ENCODE results near the gene CHAC1.

CHAC1 gene

DNA sequence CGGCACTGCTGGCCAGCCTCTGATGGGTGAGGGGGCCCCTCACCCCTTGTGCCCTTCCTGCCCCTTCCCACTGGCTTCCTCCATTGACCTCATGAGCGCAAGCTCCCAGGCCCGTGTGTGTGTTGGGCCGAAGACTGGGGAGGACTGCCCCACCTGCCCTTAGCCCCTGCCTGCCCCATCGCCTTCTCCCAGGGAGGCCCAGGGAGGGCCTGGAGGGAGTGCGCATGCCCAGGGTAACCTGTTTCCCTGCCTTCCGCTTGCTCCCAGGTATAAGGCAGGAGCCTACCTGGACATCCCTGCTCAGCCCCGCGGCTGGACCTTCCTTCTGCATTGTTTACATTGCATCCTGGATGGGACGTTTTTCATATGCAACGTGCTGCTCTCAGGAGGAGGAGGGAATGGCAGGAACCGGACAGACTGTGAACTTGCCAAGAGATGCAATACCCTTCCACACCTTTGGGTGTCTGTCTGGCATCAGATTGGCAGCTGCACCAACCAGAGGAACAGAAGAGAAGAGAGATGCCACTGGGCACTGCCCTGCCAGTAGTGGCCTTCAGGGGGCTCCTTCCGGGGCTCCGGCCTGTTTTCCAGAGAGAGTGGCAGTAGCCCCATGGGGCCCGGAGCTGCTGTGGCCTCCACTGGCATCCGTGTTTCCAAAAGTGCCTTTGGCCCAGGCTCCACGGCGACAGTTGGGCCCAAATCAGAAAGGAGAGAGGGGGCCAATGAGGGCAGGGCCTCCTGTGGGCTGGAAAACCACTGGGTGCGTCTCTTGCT is 15.3 kb upstream of the CHAC1 start:
- Histone ChIP-seq H3K27me3 (ENCODE audit: insufficient read depth, low read length) (peaks cover 4% of the 10 kb centered on the region), H3K4me3 (ENCODE audit: low read depth, low read length) (no peak overlapping the region), H3K79me1 (ENCODE audit: low read length) (peaks cover 5% of the 10 kb centered on the region), H4K12ac (ENCODE audit: low read depth, low read length) (no peak overlapping the region), H2BK12ac (ENCODE audit: low read length) (no peak overlapping the region), H3K27ac (ENCODE audit: low read depth, low read length) (no peak overlapping the region), H3K14ac (ENCODE audit: low read length) (no peak overlapping the region), H2BK5ac (ENCODE audit: low read depth, low read length, poor library complexity) (no peak overlapping the region), H3K4ac (ENCODE audit: low read depth, low read length) (no peak overlapping the region), H3K9ac (ENCODE audit: low read length) (no peak overlapping the region), H2AK5ac (ENCODE audit: low read length) (no peak overlapping the region), H2AFZ (ENCODE audit: insufficient read depth, low read length, poor library complexity) (no peak overlapping the region), H3K4me1 (ENCODE audit: control insufficient read depth in 1 of 2, insufficient read depth in 2 of 2, low read length in 2 of 2) (peaks cover 3 to 7% of the 10 kb centered on the region in 2 experiments), H2BK120ac (ENCODE audit: insufficient read depth, low read length, poor library complexity) (no peak overlapping the region), H3K23ac (ENCODE audit: low read length) (no peak overlapping the region), H3K36me3 (ENCODE audit: control insufficient read depth in 1 of 2, insufficient read depth in 2 of 2, low read length in 2 of 2) (no peaks in the 10 kb centered on the region), H4K91ac (ENCODE audit: low read depth, low read length) (no peak overlapping the region), H4K8ac (ENCODE audit: low read depth, low read length) (no peak overlapping the region), H3K79me2 (ENCODE audit: control insufficient read depth, insufficient read depth, low read length, poor library complexity) (peaks cover 3% of the 10 kb centered on the region), H3K9me3 (ENCODE audit: insufficient read depth, low read depth, low read length) (peaks cover 1% of the 10 kb centered on the region), H3K4me2 (ENCODE audit: low read length) (no peak overlapping the region), H3K18ac (ENCODE audit: low read length) (no peak overlapping the region)
- DNase-seq, result peak in 1 of 2 donors; percentile 44
- WGBS (ENCODE audit: extremely low coverage, insufficient coverage, insufficient read length), result no CpG with 5 or more reads among the region's 19 CpGs

DNA sequence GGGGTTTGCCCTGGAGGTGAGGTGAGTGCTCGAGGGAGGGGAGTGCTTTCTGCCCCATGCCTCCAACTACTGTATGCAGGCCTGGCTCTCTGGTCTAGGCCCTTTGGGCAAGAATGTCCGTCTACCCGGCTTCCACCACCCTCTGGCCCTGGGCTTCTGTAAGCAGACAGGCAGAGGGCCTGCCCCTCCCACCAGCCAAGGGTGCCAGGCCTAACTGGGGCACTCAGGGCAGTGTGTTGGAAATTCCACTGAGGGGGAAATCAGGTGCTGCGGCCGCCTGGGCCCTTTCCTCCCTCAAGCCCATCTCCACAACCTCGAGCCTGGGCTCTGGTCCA is 14.8 kb upstream of the CHAC1 start:
- Histone ChIP-seq H3K18ac (ENCODE audit: low read length) (no peak overlapping the region), H3K79me1 (ENCODE audit: low read length) (peaks cover 5% of the 10 kb centered on the region), H3K27me3 (ENCODE audit: insufficient read depth, low read length) (peaks cover 4% of the 10 kb centered on the region), H3K4ac (ENCODE audit: low read depth, low read length) (no peak overlapping the region), H4K91ac (ENCODE audit: low read depth, low read length) (no peak overlapping the region), H3K23ac (ENCODE audit: low read length) (no peak overlapping the region), H2BK120ac (ENCODE audit: insufficient read depth, low read length, poor library complexity) (no peak overlapping the region), H3K79me2 (ENCODE audit: control insufficient read depth, insufficient read depth, low read length, poor library complexity) (peaks cover 3% of the 10 kb centered on the region), H2AFZ (ENCODE audit: insufficient read depth, low read length, poor library complexity) (no peak overlapping the region), H3K27ac (ENCODE audit: low read depth, low read length) (no peak overlapping the region), H3K4me1 (ENCODE audit: control insufficient read depth in 1 of 2, insufficient read depth in 2 of 2, low read length in 2 of 2) (peaks cover 3 to 7% of the 10 kb centered on the region in 2 experiments), H4K8ac (ENCODE audit: low read depth, low read length) (no peak overlapping the region), H3K36me3 (ENCODE audit: control insufficient read depth in 1 of 2, insufficient read depth in 2 of 2, low read length in 2 of 2) (no peaks in the 10 kb centered on the region), H3K14ac (ENCODE audit: low read length) (no peak overlapping the region), H3K4me2 (ENCODE audit: low read length) (no peak overlapping the region), H2BK12ac (ENCODE audit: low read length) (no peak overlapping the region), H2BK5ac (ENCODE audit: low read depth, low read length, poor library complexity) (no peak overlapping the region), H3K9me3 (ENCODE audit: insufficient read depth, low read depth, low read length) (peaks cover 1% of the 10 kb centered on the region), H4K12ac (ENCODE audit: low read depth, low read length) (no peak overlapping the region), H2AK5ac (ENCODE audit: low read length) (no peak overlapping the region), H3K9ac (ENCODE audit: low read length) (no peak overlapping the region), H3K4me3 (ENCODE audit: low read depth, low read length) (no peak overlapping the region)
- no peak for DNase-seq
- WGBS (ENCODE audit: extremely low coverage, insufficient coverage, insufficient read length), result no CpG with 5 or more reads among the region's 6 CpGs

DNA sequence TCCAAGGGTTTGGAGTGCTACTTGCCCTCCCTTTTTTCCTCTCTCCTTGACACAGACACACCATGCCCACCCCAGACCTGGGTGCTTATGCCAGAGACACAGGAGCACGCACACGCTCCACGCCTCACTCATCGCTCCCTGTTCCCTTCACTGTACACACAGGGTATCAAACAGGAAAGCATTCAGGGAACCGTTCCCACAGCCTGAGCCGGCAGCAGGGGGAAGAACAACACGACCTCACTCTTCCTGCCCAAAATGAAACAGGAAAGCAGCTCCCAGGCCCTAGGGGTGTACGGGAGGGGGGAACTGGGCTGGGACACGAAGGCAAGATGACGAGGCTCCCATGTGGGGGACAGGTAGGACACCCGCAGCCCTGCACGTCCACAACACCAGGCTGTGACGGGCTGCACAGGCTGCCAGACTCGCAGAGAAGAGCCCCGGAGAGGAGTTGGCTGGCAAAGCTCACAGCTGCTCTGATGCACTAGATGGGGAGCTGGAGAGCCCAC is 12.9 kb upstream of the CHAC1 start:
- Histone ChIP-seq H2AFZ (ENCODE audit: insufficient read depth, low read length, poor library complexity) (no peak overlapping the region), H3K14ac (ENCODE audit: low read length) (no peak overlapping the region), H4K91ac (ENCODE audit: low read depth, low read length) (no peak overlapping the region), H2BK12ac (ENCODE audit: low read length) (no peak overlapping the region), H3K4ac (ENCODE audit: low read depth, low read length) (no peak overlapping the region), H3K79me1 (ENCODE audit: low read length) (peaks cover 5% of the 10 kb centered on the region), H4K12ac (ENCODE audit: low read depth, low read length) (no peak overlapping the region), H3K9me3 (ENCODE audit: insufficient read depth, low read depth, low read length) (peaks cover 1% of the 10 kb centered on the region), H2AK5ac (ENCODE audit: low read length) (no peak overlapping the region), H2BK5ac (ENCODE audit: low read depth, low read length, poor library complexity) (no peak overlapping the region), H4K8ac (ENCODE audit: low read depth, low read length) (no peak overlapping the region), H3K9ac (ENCODE audit: low read length) (no peak overlapping the region), H2BK120ac (ENCODE audit: insufficient read depth, low read length, poor library complexity) (no peak overlapping the region), H3K4me3 (ENCODE audit: low read depth, low read length) (no peak overlapping the region), H3K27ac (ENCODE audit: low read depth, low read length) (no peak overlapping the region), H3K18ac (ENCODE audit: low read length) (no peak overlapping the region), H3K4me2 (ENCODE audit: low read length) (no peak overlapping the region), H3K27me3 (ENCODE audit: insufficient read depth, low read length) (peaks cover 4% of the 10 kb centered on the region), H3K36me3 (ENCODE audit: control insufficient read depth in 1 of 2, insufficient read depth in 2 of 2, low read length in 2 of 2) (no peaks in the 10 kb centered on the region), H3K4me1 (ENCODE audit: control insufficient read depth in 1 of 2, insufficient read depth in 2 of 2, low read length in 2 of 2) (peaks cover 3 to 7% of the 10 kb centered on the region in 2 experiments), H3K79me2 (ENCODE audit: control insufficient read depth, insufficient read depth, low read length, poor library complexity) (peaks cover 3% of the 10 kb centered on the region), H3K23ac (ENCODE audit: low read length) (no peak overlapping the region)
- no peak for DNase-seq
- WGBS (ENCODE audit: extremely low coverage, insufficient coverage, insufficient read length), result no CpG with 5 or more reads among the region's 15 CpGs

DNA sequence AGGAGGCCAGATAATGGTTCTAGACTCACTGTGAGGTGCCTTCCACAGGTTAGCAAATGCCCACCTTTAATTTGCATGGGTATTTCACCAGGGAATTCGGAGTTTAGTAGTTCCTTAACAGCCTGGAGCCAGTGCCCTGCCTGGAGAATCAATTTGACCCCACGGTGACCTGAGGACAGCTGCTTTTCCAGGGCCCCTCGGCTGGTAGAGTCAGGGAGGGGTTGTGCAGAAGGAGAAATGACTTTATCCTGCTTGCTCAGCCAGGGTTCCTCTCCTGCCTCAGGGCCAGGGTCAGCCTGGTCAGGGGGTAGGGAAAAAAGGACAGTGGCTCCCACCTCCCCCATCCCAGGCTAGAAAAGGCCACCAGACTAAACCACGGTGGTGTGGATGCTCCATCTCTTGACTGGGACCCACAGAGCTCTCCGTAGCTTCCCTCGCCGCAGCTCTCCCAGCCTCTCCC is 12.2 kb upstream of the CHAC1 start:
- Histone ChIP-seq H4K91ac (ENCODE audit: low read depth, low read length) (peak overlapping the region; percentile 39), H4K12ac (ENCODE audit: low read depth, low read length) (peak overlapping the region; percentile 52), H3K27ac (ENCODE audit: low read depth, low read length) (no peak overlapping the region), H2BK120ac (ENCODE audit: insufficient read depth, low read length, poor library complexity) (no peak overlapping the region), H3K27me3 (ENCODE audit: insufficient read depth, low read length) (peaks cover 4% of the 10 kb centered on the region), H3K79me2 (ENCODE audit: control insufficient read depth, insufficient read depth, low read length, poor library complexity) (peaks cover 3% of the 10 kb centered on the region), H3K4ac (ENCODE audit: low read depth, low read length) (no peak overlapping the region), H2AK5ac (ENCODE audit: low read length) (no peak overlapping the region), H2BK12ac (ENCODE audit: low read length) (no peak overlapping the region), H3K18ac (ENCODE audit: low read length) (peak overlapping the region; percentile 0), H3K36me3 (ENCODE audit: control insufficient read depth in 1 of 2, insufficient read depth in 2 of 2, low read length in 2 of 2) (no peaks in the 10 kb centered on the region), H4K8ac (ENCODE audit: low read depth, low read length) (peak overlapping the region; percentile 77), H3K9me3 (ENCODE audit: insufficient read depth, low read depth, low read length) (peaks cover 1% of the 10 kb centered on the region), H3K79me1 (ENCODE audit: low read length) (peaks cover 5% of the 10 kb centered on the region), H3K14ac (ENCODE audit: low read length) (no peak overlapping the region), H3K4me2 (ENCODE audit: low read length) (peak overlapping the region; percentile 83), H3K23ac (ENCODE audit: low read length) (no peak overlapping the region), H2BK5ac (ENCODE audit: low read depth, low read length, poor library complexity) (no peak overlapping the region), H3K4me1 (ENCODE audit: control insufficient read depth in 1 of 2, insufficient read depth in 2 of 2, low read length in 2 of 2) (peaks cover 3 to 7% of the 10 kb centered on the region in 2 experiments), H2AFZ (ENCODE audit: insufficient read depth, low read length, poor library complexity) (peak overlapping the region; percentile 73), H3K9ac (ENCODE audit: low read length) (no peak overlapping the region), H3K4me3 (ENCODE audit: low read depth, low read length) (peak overlapping the region; percentile 56)
- WGBS (ENCODE audit: extremely low coverage, insufficient coverage, insufficient read length), result no CpG with 5 or more reads among the region's 7 CpGs
- DNase-seq, result no peak

Data from trophoblast cell (in vitro differentiated cells and primary cell).